HG03159 (cell line): ENCODE results near the gene ANGPTL8.

Source experiments
- ATAC-seq: cut with Tn5 transposase; IDR thresholded peaks from one replicate; pipeline ENCODE4 v1.9.1; 2021; ENCODE audit warnings: mild to moderate bottlenecking, moderate library complexity; ENCODE audit not compliant: unreplicated experiment

The ANGPTL8 gene

GRCh38 chr19:11239377-11240000 lies at the start of gene ANGPTL8:
ANGPTL8 (plus strand) TSS chr19:11239619; CDS start chr19:11239638, 19 bp downstream.
- ATAC-seq = no peak

GRCh38 chr19:11190501-11190900 lies 48.9 kb upstream of the ANGPTL8 start:
- ATAC-seq = no peak

GRCh38 chr19:11191273-11191755 lies 48.1 kb upstream of the ANGPTL8 start:
- ATAC-seq = no peak

- ATAC-seq = no peak
Measured at GRCh38 chr19:11191934-11192333, 47.5 kb upstream of the ANGPTL8 start.

GRCh38 chr19:11192957-11193939 lies 46.2 kb upstream of the ANGPTL8 start:
- no peak for ATAC-seq

- no peak for ATAC-seq
Measured at GRCh38 chr19:11194173-11194572, 45.2 kb upstream of the ANGPTL8 start.

- ATAC-seq = no peak
Measured at GRCh38 chr19:11194656-11195558, 44.5 kb upstream of the ANGPTL8 start.

- ATAC-seq = no peak
Measured at GRCh38 chr19:11195681-11196080, 43.7 kb upstream of the ANGPTL8 start.

GRCh38 chr19:11196406-11197287 lies 42.8 kb upstream of the ANGPTL8 start:
- ATAC-seq = no peak

GRCh38 chr19:11197291-11198174 lies 41.9 kb upstream of the ANGPTL8 start, which contains the start of gene KANK2:
KANK2 (minus strand) TSS chr19:11197545; CDS start chr19:11194511, 3,034 bp downstream.
- peak; percentile 64 for ATAC-seq

GRCh38 chr19:11198175-11198534 lies 41.3 kb upstream of the ANGPTL8 start:
- ATAC-seq = no peak

- ATAC-seq = no peak
Measured at GRCh38 chr19:11198769-11199424, 40.5 kb upstream of the ANGPTL8 start.

GRCh38 chr19:11199517-11199916 lies 39.9 kb upstream of the ANGPTL8 start:
- no peak for ATAC-seq

- ATAC-seq = no peak
Measured at GRCh38 chr19:11200015-11200574, 39.3 kb upstream of the ANGPTL8 start.

GRCh38 chr19:11200931-11201330 lies 38.5 kb upstream of the ANGPTL8 start:
- ATAC-seq = no peak

GRCh38 chr19:11201791-11202190 lies 37.6 kb upstream of the ANGPTL8 start:
- ATAC-seq = no peak

- ATAC-seq = no peak
Measured at GRCh38 chr19:11202488-11203193, 36.8 kb upstream of the ANGPTL8 start.
